DOHH2 (cell line): ENCODE measurements around the gene SLC4A3.

ENCODE experiments used
- CTCF ChIP-seq: fragments of 200-600 bp; sonication (generic); IDR thresholded peaks from one replicate; pipeline ENCODE4 v1.5.1; 2014; ENCODE audit warnings: antibody characterized with exemption, mild to moderate bottlenecking, low read depth, low read length; ENCODE audit not compliant: poor library complexity, severe bottlenecking
- EZH2phosphoT487 ChIP-seq: fragments of 200-600 bp; sonication (generic); IDR thresholded peaks from 2 replicates; pipeline ENCODE4 v1.6.1; 2017; ENCODE audit warnings: borderline replicate concordance, mild to moderate bottlenecking, antibody characterized with exemption, low read length, moderate library complexity, mixed read lengths

GRCh38 chr2:219592736-219593135 is 34.7 kb upstream of the SLC4A3 start:
- TF ChIP-seq EZH2phosphoT487 (no peak), CTCF (no peak)
